IPS-NIHi7 (cell line): ENCODE measurements around the gene MRPL3.

Source experiments
- DNase-seq: peaks from one replicate; pipeline ENCODE4 v3.0.0; 2012; ENCODE audit warnings: mixed read lengths; ENCODE audit errors: extremely low spot score

Gene MRPL3

GRCh38 chr3:131502530-131503319 lies at the start of gene MRPL3:
TSS of gene MRPL3 (minus strand) at chr3:131502971. CDS start at chr3:131502821, 150 bp downstream.
- peak; percentile 89 for DNase-seq

GRCh38 chr3:131551761-131552160 lies 49.0 kb upstream of the MRPL3 start:
- DNase-seq, result no peak

GRCh38 chr3:131550562-131551465 lies 48.0 kb upstream of the MRPL3 start:
- DNase-seq, result no peak

GRCh38 chr3:131549340-131549739 lies 46.6 kb upstream of the MRPL3 start:
- no peak for DNase-seq

GRCh38 chr3:131547585-131547984 lies 44.8 kb upstream of the MRPL3 start:
- DNase-seq, result no peak

GRCh38 chr3:131546441-131546840 lies 43.7 kb upstream of the MRPL3 start:
- DNase-seq, result no peak

GRCh38 chr3:131544557-131544956 lies 41.8 kb upstream of the MRPL3 start:
- no peak for DNase-seq

GRCh38 chr3:131543714-131544113 lies 40.9 kb upstream of the MRPL3 start:
- DNase-seq, result no peak

GRCh38 chr3:131541288-131541687 lies 38.5 kb upstream of the MRPL3 start:
- DNase-seq, result no peak

GRCh38 chr3:131540821-131541220 lies 38.0 kb upstream of the MRPL3 start:
- no peak for DNase-seq

- no peak for DNase-seq
Measured at GRCh38 chr3:131540143-131540542, 37.4 kb upstream of the MRPL3 start.

- DNase-seq, result no peak
Measured at GRCh38 chr3:131538968-131539367, 36.2 kb upstream of the MRPL3 start.

GRCh38 chr3:131537531-131537930 lies 34.8 kb upstream of the MRPL3 start:
- DNase-seq, result no peak

- no peak for DNase-seq
Measured at GRCh38 chr3:131535596-131535995, 32.8 kb upstream of the MRPL3 start.

- DNase-seq, result no peak
Measured at GRCh38 chr3:131535131-131535530, 32.4 kb upstream of the MRPL3 start.

- no peak for DNase-seq
Measured at GRCh38 chr3:131532645-131533044, 29.9 kb upstream of the MRPL3 start.

- no peak for DNase-seq
Measured at GRCh38 chr3:131530843-131531242, 28.1 kb upstream of the MRPL3 start.

GRCh38 chr3:131530388-131530787 lies 27.6 kb upstream of the MRPL3 start:
- DNase-seq, result no peak

- peak; percentile 81 for DNase-seq
Measured at GRCh38 chr3:131526801-131527347, 24.1 kb upstream of the MRPL3 start.

- DNase-seq, result no peak
Measured at GRCh38 chr3:131518680-131519079, 15.9 kb upstream of the MRPL3 start.

GRCh38 chr3:131505421-131505820 lies 2.6 kb upstream of the MRPL3 start:
- DNase-seq, result no peak

- no peak for DNase-seq
Measured at GRCh38 chr3:131503320-131503635, 507 bp upstream of the MRPL3 start.

- DNase-seq, result peak; percentile 15
Measured at GRCh38 chr3:131501949-131502348, 822 bp downstream of the MRPL3 start.
